SK-N-SH (cell line): Measurements from ENCODE around the gene UBE3B. TPM values are rescaled to one million over a fixed set of nuclear protein-coding genes. Genes with fewer than 3 reads are reported as not detected.

Experiments
- CTCF ChIA-PET: fragments of 300-600, 350-600 bp; formaldehyde crosslinking; extraction: SDS; loops from one replicate; lab custom pipeline; 2021; lab: Yijun Ruan, JAX
- POLR2A ChIA-PET: fragments of 350-600 bp; sonication (Branson Sonifier 250); formaldehyde crosslinking; extraction: SDS; loops from one replicate; lab custom pipeline; 2020; ENCODE audit warnings: antibody characterized with exemption, inconsistent platforms; lab: Yijun Ruan, JAX
- DNase-seq: peaks from one replicate; pipeline ENCODE4 v3.0.0; 2012
- H2AFZ ChIP-seq: fragments of 200-600 bp; sonication (generic); 2 replicates; pipeline ENCODE4 v1.8.1; 2016; ENCODE audit warnings: antibody characterized with exemption, mild to moderate bottlenecking, low read depth
- H3F3A ChIP-seq: fragments of 200-600 bp; sonication (generic); replicated peaks from 2 replicates; pipeline ENCODE3; 2016; ENCODE audit warnings: antibody characterized with exemption, mild to moderate bottlenecking; ENCODE audit not compliant: insufficient read depth
- H3K27ac ChIP-seq, 2 experiments: fragments of 200-500 bp in 1 of 2; fragments of 200-600 bp in 1 of 2; sonication (Bioruptor generic) in 1 of 2; sonication (generic), shearing (Covaris generic) in 1 of 2; 2 replicates each; pipeline versions ENCODE4 v1.5.1 to v1.6.1; 2014 to 2016; ENCODE audit warnings: low read depth in 2 of 2, inconsistent platforms in 1 of 2, low read length in 1 of 2, mild to moderate bottlenecking in 1 of 2, mixed read lengths in 1 of 2
- H3K27me3 ChIP-seq: fragments of 200-600 bp; sonication (generic), shearing (Covaris generic); 2 replicates; pipeline ENCODE4 v1.6.1; 2016; ENCODE audit warnings: mixed run types; ENCODE audit not compliant: insufficient read depth
- H3K36me3 ChIP-seq, 2 experiments: fragments of 200-500 bp in 1 of 2; fragments of 200-600 bp in 1 of 2; sonication (Bioruptor generic) in 1 of 2; sonication (generic) in 1 of 2; replicated peaks in 1 of 2; 2 replicates each; pipeline versions ENCODE3 to v1.5.1; 2014 to 2016; ENCODE audit warnings: low read length in 1 of 2, mild to moderate bottlenecking in 1 of 2; ENCODE audit not compliant: insufficient read depth in 2 of 2, control insufficient read depth in 1 of 2
- H3K4me1 ChIP-seq, 2 experiments: fragments of 200-500 bp in 1 of 2; fragments of 200-600 bp in 1 of 2; sonication (Bioruptor generic) in 1 of 2; sonication (generic), shearing (Covaris generic) in 1 of 2; 2 replicates each; pipeline versions ENCODE4 v1.5.1 to v1.6.1; 2014 to 2016; ENCODE audit warnings: low read depth in 1 of 2, low read length in 1 of 2, mixed run types in 1 of 2; ENCODE audit not compliant: insufficient read depth in 2 of 2, control insufficient read depth in 1 of 2
- H3K4me2 ChIP-seq: fragments of 200-600 bp; sonication (generic), shearing (Covaris generic); 2 replicates; pipeline ENCODE4 v1.6.1; 2017; ENCODE audit warnings: mixed run types
- H3K4me3 ChIP-seq, 2 experiments: fragments of 200-500 bp in 1 of 2; fragments of 200-600 bp in 1 of 2; sonication (Bioruptor generic) in 1 of 2; sonication (generic), shearing (Covaris generic) in 1 of 2; 2 replicates each; pipeline versions ENCODE4 v1.5.1 to v1.8.1; 2014 to 2016; ENCODE audit warnings: low read depth in 2 of 2, inconsistent platforms in 1 of 2, low read length in 1 of 2, mild to moderate bottlenecking in 1 of 2, mixed read lengths in 1 of 2, moderate library complexity in 1 of 2
- H3K79me2 ChIP-seq: fragments of 200-600 bp; sonication (generic); 2 replicates; pipeline ENCODE4 v1.8.1; 2017; ENCODE audit warnings: mild to moderate bottlenecking; ENCODE audit not compliant: insufficient read depth
- H3K9ac ChIP-seq: fragments of 200-600 bp; sonication (generic); 2 replicates; pipeline ENCODE4 v1.6.1; 2017; ENCODE audit warnings: mixed run types
- H3K9me2 ChIP-seq: fragments of 200-600 bp; sonication (generic); 2 replicates; pipeline ENCODE4 v1.6.1; 2017; ENCODE audit warnings: mixed run types
- H3K9me3 ChIP-seq: fragments of 200-600 bp; sonication (generic); 2 replicates; pipeline ENCODE4 v1.6.1; 2017; ENCODE audit warnings: mixed run types, mild to moderate bottlenecking, moderate library complexity
- H4K20me1 ChIP-seq: fragments of 200-600 bp; sonication (generic); 2 replicates; pipeline ENCODE4 v1.6.1; 2017; ENCODE audit warnings: mild to moderate bottlenecking, mixed run types; ENCODE audit not compliant: insufficient read depth
- CHD2 ChIP-seq: fragments of 150-350 bp; IDR thresholded peaks from 2 replicates; pipeline ENCODE4 v1.6.1; 2018; ENCODE audit warnings: low read length; ENCODE audit not compliant: partially characterized antibody
- CTCF ChIP-seq: fragments of 200-600 bp; sonication (generic); IDR thresholded peaks from 2 replicates; pipeline ENCODE4 v1.6.1; 2017; ENCODE audit warnings: antibody characterized with exemption, mild to moderate bottlenecking, moderate library complexity
- FOXJ3 ChIP-seq: sonication (generic); formaldehyde crosslinking; IDR thresholded peaks from 2 replicates; pipeline ENCODE4 v1.5.1; 2020; ENCODE audit warnings: mild to moderate bottlenecking, missing genetic modification reagents
- GABPA ChIP-seq: IDR thresholded peaks from 2 replicates; pipeline ENCODE4 v1.4.0; 2012; ENCODE audit warnings: low read depth, mild to moderate bottlenecking
- IRF3 ChIP-seq: fragments of 150-350 bp; IDR thresholded peaks from 2 replicates; pipeline ENCODE4 v1.6.1; 2016; ENCODE audit warnings: mild to moderate bottlenecking, low read depth, low read length
- NFIC ChIP-seq: IDR thresholded peaks from 2 replicates; pipeline ENCODE4 v1.4.0; 2012; ENCODE audit warnings: borderline replicate concordance
- NRF1 ChIP-seq: IDR thresholded peaks from 2 replicates; pipeline ENCODE4 v1.6.1; 2012; ENCODE audit warnings: low read depth, mild to moderate bottlenecking, low read length
- POLR2AphosphoS5 ChIP-seq: IDR thresholded peaks from 2 replicates; pipeline ENCODE4 v1.6.1; 2012; ENCODE audit warnings: low read depth, low read length
- RCOR1 ChIP-seq: fragments of 150-350 bp; IDR thresholded peaks from 2 replicates; pipeline ENCODE4 v1.6.1; 2017; ENCODE audit warnings: antibody characterized with exemption, low read length
- RFX5 ChIP-seq: IDR thresholded peaks from 2 replicates; pipeline ENCODE4 v1.6.1; 2012; ENCODE audit warnings: mild to moderate bottlenecking, improper control_type of control experiment, low read length
- RXRA ChIP-seq: IDR thresholded peaks from 2 replicates; pipeline ENCODE4 v1.4.0; 2012; ENCODE audit warnings: low read depth, mild to moderate bottlenecking, borderline replicate concordance
- SIN3A ChIP-seq: IDR thresholded peaks from 2 replicates; pipeline ENCODE4 v1.6.1; 2012; ENCODE audit warnings: low read depth, mild to moderate bottlenecking, low read length, moderate library complexity, borderline replicate concordance
- TAF1 ChIP-seq: IDR thresholded peaks from 2 replicates; pipeline ENCODE4 v1.6.1; 2012; ENCODE audit warnings: low read depth, mild to moderate bottlenecking, low read length, moderate library complexity, borderline replicate concordance
- TCF12 ChIP-seq: IDR thresholded peaks from 2 replicates; pipeline ENCODE4 v1.4.0; 2012
- TEAD4 ChIP-seq: IDR thresholded peaks from 2 replicates; pipeline ENCODE4 v1.4.0; 2012; ENCODE audit warnings: mild to moderate bottlenecking, borderline replicate concordance; ENCODE audit not compliant: insufficient read depth
- WGBS: methylation state at CpG from one replicate; pipeline ENCODE4 v1.1.6; 2017; ENCODE audit warnings: low lambda C conversion rate; 5-methylcytosine and 5-hydroxymethylcytosine counted together
- polyA plus RNA-seq, 3 experiments: library from polyadenylated mRNA; depleted of rRNA; stranded (reverse); fragments of >200 nt; gene quantifications; 2 replicates each; pipeline ENCODE4 v1.2.3, GENCODE V29; 2012
- TF ChIP-seq, protein P1 (sequence below): fragments of 150-350 bp; IDR thresholded peaks from 2 replicates; pipeline ENCODE4 v1.6.1; 2017; ENCODE audit warnings: antibody characterized with exemption, low read length, low read depth, borderline replicate concordance
- TF ChIP-seq, protein P2 (sequence below): IDR thresholded peaks from 2 replicates; pipeline ENCODE4 v1.4.0; 2012; ENCODE audit warnings: low read depth, borderline replicate concordance

The UBE3B gene
- polyA plus RNA-seq, 1 of the 3 experiments (the other 2 are of a cell fraction) = 28.6 TPM

- H4K20me1 ChIP-seq = no peaks in the 10 kb centered on the region
- DNase-seq = peak; percentile 37
- no peak overlapping the region for H3K4me3 ChIP-seq
- H3K27ac ChIP-seq = no peak overlapping the region
- H3K9me2 ChIP-seq = no peaks in the 10 kb centered on the region
- H3K27me3 ChIP-seq = no peaks in the 10 kb centered on the region
- TF ChIP-seq IRF3 (no peak), CTCF (peak; percentile 45)
- H3K4me1 ChIP-seq = no peaks in the 10 kb centered on the region; a peak in 1 of 4 replicates
- no peaks in the 10 kb centered on the region for H3K79me2 ChIP-seq
- no peaks in the 10 kb centered on the region for H3K9me3 ChIP-seq
- H3F3A ChIP-seq = no peaks in the 10 kb centered on the region
- no peaks in the 10 kb centered on the region for H3K36me3 ChIP-seq
- H3K9ac ChIP-seq = no peak overlapping the region
- 86% methylated on average over 4 of the region's 4 CpGs for WGBS
- H3K4me2 ChIP-seq = no peak overlapping the region
- H2AFZ ChIP-seq = no peak overlapping the region
- CTCF ChIA-PET = interaction anchor here (0.7 to 2.9 kb wide), 32 partner anchors 8 to 488 kb away, joined by 3 to 16 read pairs (median 6); no protein-coding TSS in a partner anchor
- POLR2A ChIA-PET = no interaction called here
Observed at GRCh38 chr12:109433618-109434017, 43.8 kb upstream of the UBE3B start.

- 88% methylated on average over 7 of the region's 7 CpGs for WGBS
- H3K9me2 ChIP-seq = no peaks in the 10 kb centered on the region
- TF ChIP-seq TAF1 = no peak
- no peak for TF ChIP-seq RFX5
- TF ChIP-seq TEAD4 = no peak
- no peak for TF ChIP-seq SIN3A
- no peak for TF ChIP-seq TCF12
- TF ChIP-seq NRF1 = no peak
- TF ChIP-seq NFIC = no peak
- TF ChIP-seq FOXJ3 (CRISPR knock-in tag) = no peak
- TF ChIP-seq CTCF = no peak
- TF ChIP-seq POLR2AphosphoS5 = no peak
- TF ChIP-seq, protein P1, sequence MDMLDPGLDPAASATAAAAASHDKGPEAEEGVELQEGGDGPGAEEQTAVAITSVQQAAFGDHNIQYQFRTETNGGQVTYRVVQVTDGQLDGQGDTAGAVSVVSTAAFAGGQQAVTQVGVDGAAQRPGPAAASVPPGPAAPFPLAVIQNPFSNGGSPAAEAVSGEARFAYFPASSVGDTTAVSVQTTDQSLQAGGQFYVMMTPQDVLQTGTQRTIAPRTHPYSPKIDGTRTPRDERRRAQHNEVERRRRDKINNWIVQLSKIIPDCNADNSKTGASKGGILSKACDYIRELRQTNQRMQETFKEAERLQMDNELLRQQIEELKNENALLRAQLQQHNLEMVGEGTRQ = no peak
- no peak for TF ChIP-seq RCOR1
- TF ChIP-seq CHD2 = no peak
- TF ChIP-seq RXRA = no peak
- no peak for TF ChIP-seq GABPA
- TF ChIP-seq, protein P2, sequence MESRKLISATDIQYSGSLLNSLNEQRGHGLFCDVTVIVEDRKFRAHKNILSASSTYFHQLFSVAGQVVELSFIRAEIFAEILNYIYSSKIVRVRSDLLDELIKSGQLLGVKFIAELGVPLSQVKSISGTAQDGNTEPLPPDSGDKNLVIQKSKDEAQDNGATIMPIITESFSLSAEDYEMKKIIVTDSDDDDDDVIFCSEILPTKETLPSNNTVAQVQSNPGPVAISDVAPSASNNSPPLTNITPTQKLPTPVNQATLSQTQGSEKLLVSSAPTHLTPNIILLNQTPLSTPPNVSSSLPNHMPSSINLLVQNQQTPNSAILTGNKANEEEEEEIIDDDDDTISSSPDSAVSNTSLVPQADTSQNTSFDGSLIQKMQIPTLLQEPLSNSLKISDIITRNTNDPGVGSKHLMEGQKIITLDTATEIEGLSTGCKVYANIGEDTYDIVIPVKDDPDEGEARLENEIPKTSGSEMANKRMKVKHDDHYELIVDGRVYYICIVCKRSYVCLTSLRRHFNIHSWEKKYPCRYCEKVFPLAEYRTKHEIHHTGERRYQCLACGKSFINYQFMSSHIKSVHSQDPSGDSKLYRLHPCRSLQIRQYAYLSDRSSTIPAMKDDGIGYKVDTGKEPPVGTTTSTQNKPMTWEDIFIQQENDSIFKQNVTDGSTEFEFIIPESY = no peak
Observed at GRCh38 chr12:109434582-109434981, 42.9 kb upstream of the UBE3B start.

More at GRCh38 chr12:109434582-109434981, 42.9 kb upstream of the UBE3B start:
- no peak overlapping the region for H3K4me2 ChIP-seq
- no peak overlapping the region for H3K4me3 ChIP-seq
- no peak overlapping the region for H3K9ac ChIP-seq
- H3K27me3 ChIP-seq = no peaks in the 10 kb centered on the region
- no peaks in the 10 kb centered on the region for H3F3A ChIP-seq
- CTCF ChIA-PET = interaction anchor here (0.6 to 2.9 kb wide), 6 partner anchors 40 to 635 kb away, joined by 3 to 16 read pairs (median 3); no protein-coding TSS in a partner anchor
- H3K4me1 ChIP-seq = no peaks in the 10 kb centered on the region; a peak in 1 of 4 replicates
- no peaks in the 10 kb centered on the region for H4K20me1 ChIP-seq
- H3K27ac ChIP-seq = no peak overlapping the region
- H3K9me3 ChIP-seq = no peaks in the 10 kb centered on the region
- H3K79me2 ChIP-seq = no peaks in the 10 kb centered on the region
- POLR2A ChIA-PET = no interaction called here
- no peaks in the 10 kb centered on the region for H3K36me3 ChIP-seq
- DNase-seq = no peak
- no peak overlapping the region for H2AFZ ChIP-seq
